WTC11 (cell line): ENCODE results near the gene FREM2. TPM values are rescaled to one million over a fixed set of nuclear protein-coding genes. Genes with fewer than 3 reads are reported as not detected.

Source experiments
- ATAC-seq: fragments of 200-7000 bp; cut with Tn5 transposase; 2 replicates; pipeline ENCODE4 v1.10.0; 2021; ENCODE audit warnings: mild to moderate bottlenecking, moderate library complexity
- CTCF ChIA-PET: fragments of 300-600 bp; sonication (Branson Sonifier 250); formaldehyde crosslinking; loops from one replicate; lab custom pipeline; 2021; ENCODE audit warnings: antibody characterized with exemption; lab: Charles Lee
- POLR2A ChIA-PET: fragments of 350-600 bp; sonication (Branson Sonifier 250); formaldehyde crosslinking; loops from one replicate; lab custom pipeline; 2021; ENCODE audit warnings: antibody characterized with exemption; lab: Charles Lee
- DNase-seq: peaks from one replicate; pipeline ENCODE4 v3.0.0; 2021; ENCODE audit warnings: low spot score
- H3K27ac Mint-ChIP-seq: 2 replicates; pipeline ENCODE4 v1.8.0; 2021; ENCODE audit warnings: mixed read lengths
- H3K27me3 Mint-ChIP-seq: 2 replicates; pipeline ENCODE4 v1.8.0; 2021; ENCODE audit warnings: low read depth, mild to moderate bottlenecking, moderate library complexity, mixed read lengths
- H3K36me3 Mint-ChIP-seq: 2 replicates; pipeline ENCODE4 v1.8.0; 2021; ENCODE audit warnings: mixed read lengths
- H3K4me1 Mint-ChIP-seq: 2 replicates; pipeline ENCODE4 v1.8.0; 2022; ENCODE audit warnings: mixed read lengths
- H3K4me3 Mint-ChIP-seq: 2 replicates; pipeline ENCODE4 v1.8.0; 2021; ENCODE audit warnings: mild to moderate bottlenecking, moderate library complexity, mixed read lengths
- H3K9me3 Mint-ChIP-seq: 2 replicates; pipeline ENCODE4 v1.8.0; 2021; ENCODE audit warnings: mixed read lengths
- ATF1 ChIP-seq: sonication (generic); formaldehyde crosslinking; IDR thresholded peaks from 2 replicates; pipeline ENCODE4 v1.8.1; 2023; ENCODE audit warnings: mild to moderate bottlenecking, moderate library complexity, missing genetic modification reagents
- CBFB ChIP-seq: sonication (generic); formaldehyde crosslinking; IDR thresholded peaks from 2 replicates; pipeline ENCODE4 v1.8.1; 2022; ENCODE audit warnings: mild to moderate bottlenecking, low read depth, missing genetic modification reagents
- CREB1 ChIP-seq: sonication (generic); formaldehyde crosslinking; IDR thresholded peaks from 2 replicates; pipeline ENCODE4 v1.8.0; 2023; ENCODE audit warnings: mild to moderate bottlenecking, missing genetic modification reagents
- CTCF ChIP-seq: fragments of 200-600 bp; IDR thresholded peaks from 2 replicates; pipeline ENCODE4 v1.8.0; 2022; ENCODE audit warnings: antibody characterized with exemption
- E2F4 ChIP-seq: sonication (generic); formaldehyde crosslinking; IDR thresholded peaks from 2 replicates; pipeline ENCODE4 v1.8.1; 2022; ENCODE audit warnings: low read depth, mild to moderate bottlenecking, moderate library complexity, missing genetic modification reagents, borderline replicate concordance
- ELF4 ChIP-seq: sonication (generic); formaldehyde crosslinking; IDR thresholded peaks from 2 replicates; pipeline ENCODE4 v1.8.1; 2022; ENCODE audit warnings: low read depth, mild to moderate bottlenecking, moderate library complexity, missing genetic modification reagents
- EMX1 ChIP-seq: fragments of 250-450 bp; sonication (Bioruptor Pico); IDR thresholded peaks from 2 replicates; pipeline ENCODE4 v1.8.0; 2021; ENCODE audit warnings: mild to moderate bottlenecking
- ESRRA ChIP-seq: sonication (generic); formaldehyde crosslinking; IDR thresholded peaks from 2 replicates; pipeline ENCODE4 v1.8.1; 2022; ENCODE audit warnings: mild to moderate bottlenecking, missing genetic modification reagents, borderline replicate concordance
- GRHL2 ChIP-seq: fragments of 250-450 bp; sonication (Bioruptor Pico); IDR thresholded peaks from 2 replicates; pipeline ENCODE4 v1.8.0; 2022; ENCODE audit warnings: mild to moderate bottlenecking, moderate library complexity; ENCODE audit not compliant: insufficient replicate concordance, severe bottlenecking
- GTF2I ChIP-seq: fragments of 250-450 bp; sonication (Bioruptor Pico); conservative IDR thresholded peaks from 2 replicates; pipeline ENCODE4 v1.4.0; 2021; ENCODE audit warnings: mild to moderate bottlenecking
- IRF2 ChIP-seq: sonication (generic); formaldehyde crosslinking; IDR thresholded peaks from 2 replicates; pipeline ENCODE4 v1.8.0; 2022; ENCODE audit warnings: low read depth, missing genetic modification reagents, borderline replicate concordance
- NR3C1 ChIP-seq: sonication (generic); formaldehyde crosslinking; conservative IDR thresholded peaks from 2 replicates; pipeline ENCODE4 v1.8.1; 2023; ENCODE audit warnings: low read depth, mild to moderate bottlenecking, missing genetic modification reagents
- RELA ChIP-seq: sonication (generic); formaldehyde crosslinking; IDR thresholded peaks from 2 replicates; pipeline ENCODE4 v1.8.1; 2022; ENCODE audit warnings: missing genetic modification reagents, mild to moderate bottlenecking, borderline replicate concordance
- SOX15 ChIP-seq: fragments of 250-450 bp; sonication (Bioruptor Pico); IDR thresholded peaks from 2 replicates; pipeline ENCODE4 v1.9.0; 2021; ENCODE audit warnings: mild to moderate bottlenecking
- STAT6 ChIP-seq: sonication (generic); formaldehyde crosslinking; conservative IDR thresholded peaks from 2 replicates; pipeline ENCODE4 v1.8.1; 2023; ENCODE audit warnings: mild to moderate bottlenecking, low read depth, missing genetic modification reagents, moderate library complexity
- TP53 ChIP-seq: sonication (generic); formaldehyde crosslinking; IDR thresholded peaks from 2 replicates; pipeline ENCODE4 v1.8.1; 2023; ENCODE audit warnings: mild to moderate bottlenecking, missing genetic modification reagents
- ZNF232 ChIP-seq: sonication (generic); formaldehyde crosslinking; IDR thresholded peaks from 2 replicates; pipeline ENCODE4 v1.8.0; 2022; ENCODE audit warnings: mild to moderate bottlenecking, missing genetic modification reagents
- ZNF263 ChIP-seq: sonication (generic); formaldehyde crosslinking; IDR thresholded peaks from 2 replicates; pipeline ENCODE4 v1.8.1; 2022; ENCODE audit warnings: low read depth, mild to moderate bottlenecking, moderate library complexity, missing genetic modification reagents
- ZNF317 ChIP-seq: sonication (generic); formaldehyde crosslinking; IDR thresholded peaks from 2 replicates; pipeline ENCODE4 v1.8.1; 2023; ENCODE audit warnings: low read depth, mild to moderate bottlenecking, moderate library complexity, missing genetic modification reagents, borderline replicate concordance
- ZNF396 ChIP-seq: fragments of 250-450 bp; sonication (Bioruptor Pico); IDR thresholded peaks from 2 replicates; pipeline ENCODE4 v1.8.0; 2021; ENCODE audit warnings: mild to moderate bottlenecking, moderate library complexity, borderline replicate concordance
- ZNF425 ChIP-seq: fragments of 250-450 bp; sonication (Bioruptor Pico); conservative IDR thresholded peaks from 2 replicates; pipeline ENCODE4 v1.9.0; 2021; ENCODE audit warnings: mild to moderate bottlenecking
- total RNA-seq: library from RNA; stranded (reverse); gene quantifications from 3 replicates; pipeline ENCODE4 v1.2.3, GENCODE V29; 2021
- TF ChIP-seq, protein P1 (sequence below): sonication (generic); formaldehyde crosslinking; IDR thresholded peaks from 2 replicates; pipeline ENCODE4 v1.8.1; 2023; ENCODE audit warnings: mild to moderate bottlenecking, missing genetic modification reagents, moderate library complexity
- TF ChIP-seq, protein P2 (sequence below): sonication (generic); formaldehyde crosslinking; IDR thresholded peaks from 2 replicates; pipeline ENCODE4 v1.8.1; 2022; ENCODE audit warnings: missing genetic modification reagents, borderline replicate concordance
- TF ChIP-seq, protein P3 (sequence below): sonication (generic); formaldehyde crosslinking; IDR thresholded peaks from 2 replicates; pipeline ENCODE4 v1.8.1; 2023; ENCODE audit warnings: mild to moderate bottlenecking, moderate library complexity, missing genetic modification reagents

The FREM2 gene
- total RNA-seq, 1 experiment from 2014 or later: 23.7 TPM

GRCh38 chr13:38814331-38814730 is 127.5 kb downstream of the FREM2 start:
- DNase-seq (no peak), ATAC-seq (peak; percentile 65)
- no peak for TF ChIP-seq CBFB (CRISPR knock-in tag)
- no peak for TF ChIP-seq ZNF396 (CRISPR knock-in tag)
- TF ChIP-seq CTCF: no peak
- no peak for TF ChIP-seq ELF4 (CRISPR knock-in tag)
- TF ChIP-seq GRHL2: no peak
- TF ChIP-seq EMX1 (CRISPR knock-in tag): no peak
- TF ChIP-seq SOX15 (CRISPR knock-in tag): no peak
- no peak for TF ChIP-seq RELA (CRISPR knock-in tag)
- H3K4me3 Mint-ChIP-seq: no peak overlapping the region
- CTCF ChIA-PET: no interaction called here
- peak overlapping the region; percentile 51; the same call in 1 of the 2 replicates for H3K27ac Mint-ChIP-seq
- POLR2A ChIA-PET: no interaction called here
- peaks cover 7% of the 10 kb centered on the region for H3K4me1 Mint-ChIP-seq
- H3K27me3 Mint-ChIP-seq: no peaks in the 10 kb centered on the region
- peaks cover 17% of the 10 kb centered on the region for H3K36me3 Mint-ChIP-seq
- H3K9me3 Mint-ChIP-seq: peaks cover 29% of the 10 kb centered on the region

DNA sequence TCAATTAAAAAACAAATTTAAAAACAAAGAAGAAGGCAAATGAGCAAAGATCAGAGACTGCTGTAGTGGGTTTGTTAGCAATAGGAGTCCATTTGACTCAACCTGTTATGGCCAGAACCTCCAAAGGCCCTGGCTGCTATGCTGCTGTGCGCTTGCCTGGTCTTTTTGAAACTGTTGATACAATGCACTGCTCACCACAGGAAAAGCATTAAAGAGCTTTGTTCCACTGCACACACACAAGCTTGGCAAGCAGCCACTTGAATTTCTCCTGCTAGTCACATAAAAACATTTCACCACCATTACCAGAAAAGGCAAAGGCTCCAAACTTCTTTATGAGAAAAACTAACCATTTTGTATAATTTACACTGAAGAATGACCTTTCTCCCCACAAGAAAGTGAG is 132.2 kb downstream of the FREM2 start:
- ChIA-PET CTCF (no interaction called here), POLR2A (no interaction called here)
- DNase-seq: no peak
- H3K4me1 Mint-ChIP-seq: peaks cover 12% of the 10 kb centered on the region
- no peaks in the 10 kb centered on the region for H3K9me3 Mint-ChIP-seq
- no peak overlapping the region for H3K4me3 Mint-ChIP-seq
- no peak for ATAC-seq
- TF ChIP-seq GTF2I (CRISPR knock-in tag) (no peak), ZNF425 (CRISPR knock-in tag) (no peak), IRF2 (CRISPR knock-in tag) (no peak), GRHL2 (no peak), STAT6 (CRISPR knock-in tag) (no peak), ELF4 (CRISPR knock-in tag) (no peak), NR3C1 (no peak), ESRRA (CRISPR knock-in tag) (no peak), CREB1 (CRISPR knock-in tag) (no peak), ZNF263 (CRISPR knock-in tag) (no peak), TP53 (no peak), E2F4 (CRISPR knock-in tag) (no peak), ATF1 (no peak), ZNF317 (no peak), ZNF232 (CRISPR knock-in tag) (no peak)
- TF ChIP-seq, protein P1, sequence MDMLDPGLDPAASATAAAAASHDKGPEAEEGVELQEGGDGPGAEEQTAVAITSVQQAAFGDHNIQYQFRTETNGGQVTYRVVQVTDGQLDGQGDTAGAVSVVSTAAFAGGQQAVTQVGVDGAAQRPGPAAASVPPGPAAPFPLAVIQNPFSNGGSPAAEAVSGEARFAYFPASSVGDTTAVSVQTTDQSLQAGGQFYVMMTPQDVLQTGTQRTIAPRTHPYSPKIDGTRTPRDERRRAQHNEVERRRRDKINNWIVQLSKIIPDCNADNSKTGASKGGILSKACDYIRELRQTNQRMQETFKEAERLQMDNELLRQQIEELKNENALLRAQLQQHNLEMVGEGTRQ: no peak
- TF ChIP-seq, protein P2, sequence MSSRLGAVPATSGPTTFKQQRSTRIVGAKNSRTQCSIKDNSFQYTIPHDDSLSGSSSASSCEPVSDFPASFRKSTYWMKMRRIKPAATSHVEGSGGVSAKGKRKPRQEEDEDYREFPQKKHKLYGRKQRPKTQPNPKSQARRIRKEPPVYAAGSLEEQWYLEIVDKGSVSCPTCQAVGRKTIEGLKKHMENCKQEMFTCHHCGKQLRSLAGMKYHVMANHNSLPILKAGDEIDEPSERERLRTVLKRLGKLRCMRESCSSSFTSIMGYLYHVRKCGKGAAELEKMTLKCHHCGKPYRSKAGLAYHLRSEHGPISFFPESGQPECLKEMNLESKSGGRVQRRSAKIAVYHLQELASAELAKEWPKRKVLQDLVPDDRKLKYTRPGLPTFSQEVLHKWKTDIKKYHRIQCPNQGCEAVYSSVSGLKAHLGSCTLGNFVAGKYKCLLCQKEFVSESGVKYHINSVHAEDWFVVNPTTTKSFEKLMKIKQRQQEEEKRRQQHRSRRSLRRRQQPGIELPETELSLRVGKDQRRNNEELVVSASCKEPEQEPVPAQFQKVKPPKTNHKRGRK (CRISPR knock-in tag): no peak
- TF ChIP-seq, protein P3, sequence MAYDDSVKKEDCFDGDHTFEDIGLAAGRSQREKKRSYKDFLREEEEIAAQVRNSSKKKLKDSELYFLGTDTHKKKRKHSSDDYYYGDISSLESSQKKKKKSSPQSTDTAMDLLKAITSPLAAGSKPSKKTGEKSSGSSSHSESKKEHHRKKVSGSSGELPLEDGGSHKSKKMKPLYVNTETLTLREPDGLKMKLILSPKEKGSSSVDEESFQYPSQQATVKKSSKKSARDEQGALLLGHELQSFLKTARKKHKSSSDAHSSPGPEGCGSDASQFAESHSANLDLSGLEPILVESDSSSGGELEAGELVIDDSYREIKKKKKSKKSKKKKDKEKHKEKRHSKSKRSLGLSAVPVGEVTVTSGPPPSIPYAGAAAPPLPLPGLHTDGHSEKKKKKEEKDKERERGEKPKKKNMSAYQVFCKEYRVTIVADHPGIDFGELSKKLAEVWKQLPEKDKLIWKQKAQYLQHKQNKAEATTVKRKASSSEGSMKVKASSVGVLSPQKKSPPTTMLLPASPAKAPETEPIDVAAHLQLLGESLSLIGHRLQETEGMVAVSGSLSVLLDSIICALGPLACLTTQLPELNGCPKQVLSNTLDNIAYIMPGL (CRISPR knock-in tag): no peak
- H3K36me3 Mint-ChIP-seq: no peaks in the 10 kb centered on the region
- no peaks in the 10 kb centered on the region for H3K27me3 Mint-ChIP-seq
- no peak overlapping the region for H3K27ac Mint-ChIP-seq
